ENCODE data around the gene EEPD1. TPM values are rescaled to one million over a fixed set of nuclear protein-coding genes. Genes with fewer than 3 reads are reported as not detected.

Gene EEPD1
- total RNA-seq, 2 donors from 2014 or later, result 21.9 to 30.1 TPM

- intact Hi-C loops (cut with DNase I), result no loop called here
- WGBS, result 40% methylated on average over 7 of the region's 7 CpGs
- Histone ChIP-seq H3K4me3 (no peak overlapping the region), H3K36me3 (no peaks in the 10 kb centered on the region), H3K9me3 (no peaks in the 10 kb centered on the region), H3K27ac (peak overlapping the region in 1 of 2 donors; percentile 10), H3K4me1 (replicated peaks) (peaks cover 34% of the 10 kb centered on the region), H3K27me3 (replicated peaks; ENCODE audit: insufficient read depth) (no peaks in the 10 kb centered on the region)
- no peak for DNase-seq (ENCODE audit: low spot score)
- TF ChIP-seq POLR2AphosphoS5 (IDR thresholded peaks at IDR 0.05) (peak; percentile 12), POLR2A (IDR thresholded peaks at IDR 0.05) (no peak)
Measured at GRCh38 chr7:36264123-36264801, 111.2 kb downstream of the EEPD1 start.

- H3K36me3 ChIP-seq, result no peaks in the 10 kb centered on the region
- no peaks in the 10 kb centered on the region for H3K27me3 ChIP-seq (replicated peaks; ENCODE audit: insufficient read depth)
- 45% methylated on average over 6 of the region's 6 CpGs for WGBS
- peaks cover 34% of the 10 kb centered on the region for H3K4me1 ChIP-seq (replicated peaks)
- H3K9me3 ChIP-seq, result no peaks in the 10 kb centered on the region
- intact Hi-C loops (cut with DNase I), result no loop called here
- no peak for DNase-seq (ENCODE audit: low spot score)
- peak overlapping the region in 1 of 2 donors; percentile 10 for H3K27ac ChIP-seq
- TF ChIP-seq POLR2A (IDR thresholded peaks at IDR 0.05) (no peak), CTCF (IDR thresholded peaks at IDR 0.05) (no peak), POLR2AphosphoS5 (IDR thresholded peaks at IDR 0.05) (no peak)
- no peak overlapping the region for H3K4me3 ChIP-seq
Measured at GRCh38 chr7:36264913-36265516, 112.0 kb downstream of the EEPD1 start.

GRCh38 chr7:36265680-36266079, 112.6 kb downstream of the EEPD1 start:
- H3K27ac ChIP-seq, result peak overlapping the region in 1 of 2 donors; percentile 10
- 42% methylated on average over 3 of the region's 3 CpGs for WGBS
- H3K4me1 ChIP-seq (replicated peaks), result peaks cover 29% of the 10 kb centered on the region
- TF ChIP-seq POLR2AphosphoS5 (IDR thresholded peaks at IDR 0.05), result peak; percentile 28
- TF ChIP-seq POLR2A (IDR thresholded peaks at IDR 0.05), result no peak
- H3K4me3 ChIP-seq, result no peak overlapping the region
- H3K9me3 ChIP-seq, result no peaks in the 10 kb centered on the region
- intact Hi-C loops (cut with DNase I), result no loop called here
- DNase-seq (ENCODE audit: low spot score), result peak; percentile 40
- no peaks in the 10 kb centered on the region for H3K27me3 ChIP-seq (replicated peaks; ENCODE audit: insufficient read depth)
- no peaks in the 10 kb centered on the region for H3K36me3 ChIP-seq

- Histone ChIP-seq H3K27me3 (replicated peaks; ENCODE audit: insufficient read depth) (no peaks in the 10 kb centered on the region), H3K36me3 (no peaks in the 10 kb centered on the region), H3K9me3 (no peaks in the 10 kb centered on the region), H3K4me1 (replicated peaks) (peaks cover 26% of the 10 kb centered on the region), H3K27ac (no peak overlapping the region), H3K4me3 (no peak overlapping the region)
- DNase-seq (ENCODE audit: low spot score), result no peak
- TF ChIP-seq CTCF (IDR thresholded peaks at IDR 0.05) (no peak), POLR2AphosphoS5 (IDR thresholded peaks at IDR 0.05) (no peak), POLR2A (IDR thresholded peaks at IDR 0.05) (no peak)
- intact Hi-C loops (cut with DNase I), result no loop called here
- 65% methylated on average over 5 of the region's 5 CpGs for WGBS
Measured at GRCh38 chr7:36266190-36266589, 113.1 kb downstream of the EEPD1 start.

- TF ChIP-seq POLR2A (IDR thresholded peaks at IDR 0.05), result no peak
- no peak for TF ChIP-seq POLR2AphosphoS5 (IDR thresholded peaks at IDR 0.05)
- TF ChIP-seq CTCF (IDR thresholded peaks at IDR 0.05), result no peak
- H3K4me1 ChIP-seq (replicated peaks), result peaks cover 23% of the 10 kb centered on the region
- no peak for DNase-seq (ENCODE audit: low spot score)
- no peaks in the 10 kb centered on the region for H3K9me3 ChIP-seq
- H3K27ac ChIP-seq, result no peak overlapping the region
- intact Hi-C loops (cut with DNase I), result no loop called here
- H3K36me3 ChIP-seq, result no peaks in the 10 kb centered on the region
- 93% methylated on average over 3 of the region's 3 CpGs for WGBS
- no peaks in the 10 kb centered on the region for H3K27me3 ChIP-seq (replicated peaks; ENCODE audit: insufficient read depth)
- no peak overlapping the region for H3K4me3 ChIP-seq
Measured at GRCh38 chr7:36266683-36267082, 113.6 kb downstream of the EEPD1 start.

GRCh38 chr7:36272211-36272566, 119.1 kb downstream of the EEPD1 start:
- intact Hi-C loops (cut with DNase I), result no loop called here
- Histone ChIP-seq H3K27ac (no peak overlapping the region), H3K9me3 (no peaks in the 10 kb centered on the region), H3K4me3 (no peak overlapping the region), H3K27me3 (replicated peaks; ENCODE audit: insufficient read depth) (no peaks in the 10 kb centered on the region), H3K36me3 (no peaks in the 10 kb centered on the region), H3K4me1 (replicated peaks) (no peaks in the 10 kb centered on the region)
- no peak for TF ChIP-seq CTCF (IDR thresholded peaks at IDR 0.05)
- no peak for TF ChIP-seq POLR2A (IDR thresholded peaks at IDR 0.05)
- TF ChIP-seq POLR2AphosphoS5 (IDR thresholded peaks at IDR 0.05), result no peak
- DNase-seq (ENCODE audit: low spot score), result no peak
- WGBS, result 96% methylated on average over 2 of the region's 2 CpGs
